Activated naive CD4-positive, alpha-beta T cell treated with anti-CD3 and anti-CD28 coated beads, Interleukin-2, amount 50 U/mL, for 24 hours (primary cell): ENCODE data around the gene SLFNL1.
A peak's percentile ranks its signal among the peaks of the same experiment; 100 is the strongest.

Experiments
- H3K27ac Mint-ChIP-seq: one replicate; pipeline ENCODE4 v1.8.0; 2021; ENCODE audit warnings: mild to moderate bottlenecking, mixed read lengths
- H3K27me3 Mint-ChIP-seq: one replicate; pipeline ENCODE4 v1.8.0; 2021; ENCODE audit warnings: mixed read lengths
- H3K36me3 Mint-ChIP-seq: one replicate; pipeline ENCODE4 v1.8.0; 2021; ENCODE audit warnings: mixed read lengths
- H3K4me1 Mint-ChIP-seq: one replicate; pipeline ENCODE4 v1.8.0; 2021; ENCODE audit warnings: mixed read lengths
- H3K4me3 Mint-ChIP-seq: one replicate; pipeline ENCODE4 v1.8.0; 2021; ENCODE audit warnings: mild to moderate bottlenecking, mixed read lengths
- H3K9me3 Mint-ChIP-seq: one replicate; pipeline ENCODE4 v1.8.0; 2021; ENCODE audit warnings: mixed read lengths

Gene SLFNL1

DNA sequence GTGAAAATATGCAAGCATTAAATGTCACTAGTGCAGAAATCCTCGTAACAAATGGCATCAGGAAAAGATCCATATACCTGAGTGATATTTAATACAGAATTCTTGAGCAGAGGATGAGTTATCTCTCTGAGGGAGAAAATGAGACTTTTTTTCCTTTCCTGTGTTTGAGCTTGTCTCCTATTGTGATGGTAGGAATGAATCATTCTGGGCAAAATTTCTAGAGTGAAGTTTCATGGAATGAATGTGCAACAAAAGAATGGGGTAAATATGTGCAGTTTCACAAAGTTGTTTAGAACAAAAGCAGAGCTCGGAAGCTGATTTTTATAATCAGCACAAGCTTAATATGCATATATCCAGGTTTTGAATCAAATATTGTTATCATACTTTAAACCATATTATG lies 37.5 kb downstream of the SLFNL1 start:
- Mint-ChIP-seq H3K27ac (peak overlapping the region; percentile 94), H3K27me3 (no peaks in the 10 kb centered on the region), H3K4me1 (peaks cover 56% of the 10 kb centered on the region), H3K4me3 (peak overlapping the region; percentile 84), H3K36me3 (peaks cover 55% of the 10 kb centered on the region), H3K9me3 (no peaks in the 10 kb centered on the region)

DNA sequence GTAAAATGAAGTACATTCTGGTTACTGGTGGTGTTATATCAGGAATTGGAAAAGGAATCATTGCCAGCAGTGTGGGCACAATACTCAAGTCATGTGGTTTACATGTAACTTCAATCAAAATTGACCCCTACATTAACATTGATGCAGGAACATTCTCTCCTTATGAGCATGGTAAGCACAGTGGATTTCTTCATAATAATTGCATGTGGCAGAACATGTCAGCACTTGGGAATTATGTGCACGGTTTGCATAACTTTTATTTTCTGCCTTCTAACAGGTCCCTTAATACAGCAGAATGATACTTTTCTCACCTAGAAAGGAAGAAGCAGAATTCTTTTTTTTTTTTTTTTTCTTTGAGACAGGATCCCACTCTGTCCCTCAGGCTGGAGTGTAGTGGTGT lies 38.2 kb downstream of the SLFNL1 start:
- Mint-ChIP-seq H3K9me3 (no peaks in the 10 kb centered on the region), H3K4me1 (peaks cover 60% of the 10 kb centered on the region), H3K27me3 (no peaks in the 10 kb centered on the region), H3K27ac (peak overlapping the region; percentile 94), H3K4me3 (peak overlapping the region; percentile 70), H3K36me3 (peaks cover 49% of the 10 kb centered on the region)

DNA sequence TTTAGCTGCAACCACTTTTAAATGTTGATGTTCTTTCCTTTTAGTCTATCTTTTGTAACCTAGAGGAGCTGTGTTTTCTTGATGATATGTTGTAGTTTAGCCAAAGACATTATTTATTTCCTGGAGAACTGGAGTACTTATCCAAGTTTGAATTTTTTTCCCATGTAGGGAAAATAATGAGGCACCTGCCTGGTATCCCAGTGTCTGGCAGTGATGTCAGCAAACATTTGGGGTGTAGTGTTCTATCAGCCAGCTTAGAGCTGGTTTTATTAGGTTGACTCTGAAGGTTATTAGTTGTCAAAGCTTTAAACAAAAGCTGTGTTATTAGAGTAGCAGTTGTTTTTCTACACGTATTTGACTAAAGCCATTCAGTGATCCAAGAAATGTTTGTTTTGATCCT lies 38.8 kb downstream of the SLFNL1 start:
- H3K9me3 Mint-ChIP-seq, result no peaks in the 10 kb centered on the region
- peaks cover 60% of the 10 kb centered on the region for H3K4me1 Mint-ChIP-seq
- peaks cover 47% of the 10 kb centered on the region for H3K36me3 Mint-ChIP-seq
- peak overlapping the region; percentile 96 for H3K4me3 Mint-ChIP-seq
- no peak overlapping the region for H3K27ac Mint-ChIP-seq
- no peaks in the 10 kb centered on the region for H3K27me3 Mint-ChIP-seq

DNA sequence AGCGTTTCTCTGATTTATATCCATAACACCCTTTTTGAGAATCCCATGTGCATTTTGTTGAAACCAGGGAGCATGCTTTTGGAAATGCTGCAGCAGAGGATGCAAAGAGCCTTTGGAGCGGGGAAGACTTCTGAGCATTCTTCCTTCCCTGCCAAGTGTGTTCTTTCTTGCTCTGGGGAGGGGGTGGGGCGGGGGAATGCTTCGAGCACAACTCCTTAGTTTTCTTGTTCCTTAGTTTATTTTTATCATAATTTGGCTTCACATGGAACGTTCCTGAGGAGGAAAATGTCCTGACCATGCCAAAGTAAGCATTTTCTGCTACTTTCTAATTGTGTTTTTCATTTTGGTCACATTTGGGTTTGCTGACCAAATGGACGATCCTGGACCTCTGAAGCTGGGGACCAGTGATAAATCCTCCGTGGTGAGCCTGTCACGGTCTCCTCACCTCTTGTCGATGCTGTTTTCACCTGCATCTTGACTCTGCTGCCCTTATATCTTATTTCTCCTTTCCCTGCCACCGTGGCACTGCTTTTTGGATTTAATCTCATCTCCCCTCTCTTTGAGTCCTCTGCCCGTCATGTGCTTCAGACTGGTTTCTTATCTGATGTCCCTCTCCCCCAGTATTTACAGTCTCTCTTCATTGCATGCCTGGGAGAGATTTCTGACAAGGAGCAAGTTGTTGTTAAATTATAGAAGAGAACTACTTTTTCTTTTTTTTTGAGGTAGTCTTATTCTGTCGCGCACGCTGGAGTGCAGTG lies 39.7 kb downstream of the SLFNL1 start:
- H3K27ac Mint-ChIP-seq, result peak overlapping the region; percentile 88
- H3K4me1 Mint-ChIP-seq, result peaks cover 60% of the 10 kb centered on the region
- no peaks in the 10 kb centered on the region for H3K9me3 Mint-ChIP-seq
- no peaks in the 10 kb centered on the region for H3K27me3 Mint-ChIP-seq
- H3K36me3 Mint-ChIP-seq, result peaks cover 41% of the 10 kb centered on the region
- peak overlapping the region; percentile 96 for H3K4me3 Mint-ChIP-seq

DNA sequence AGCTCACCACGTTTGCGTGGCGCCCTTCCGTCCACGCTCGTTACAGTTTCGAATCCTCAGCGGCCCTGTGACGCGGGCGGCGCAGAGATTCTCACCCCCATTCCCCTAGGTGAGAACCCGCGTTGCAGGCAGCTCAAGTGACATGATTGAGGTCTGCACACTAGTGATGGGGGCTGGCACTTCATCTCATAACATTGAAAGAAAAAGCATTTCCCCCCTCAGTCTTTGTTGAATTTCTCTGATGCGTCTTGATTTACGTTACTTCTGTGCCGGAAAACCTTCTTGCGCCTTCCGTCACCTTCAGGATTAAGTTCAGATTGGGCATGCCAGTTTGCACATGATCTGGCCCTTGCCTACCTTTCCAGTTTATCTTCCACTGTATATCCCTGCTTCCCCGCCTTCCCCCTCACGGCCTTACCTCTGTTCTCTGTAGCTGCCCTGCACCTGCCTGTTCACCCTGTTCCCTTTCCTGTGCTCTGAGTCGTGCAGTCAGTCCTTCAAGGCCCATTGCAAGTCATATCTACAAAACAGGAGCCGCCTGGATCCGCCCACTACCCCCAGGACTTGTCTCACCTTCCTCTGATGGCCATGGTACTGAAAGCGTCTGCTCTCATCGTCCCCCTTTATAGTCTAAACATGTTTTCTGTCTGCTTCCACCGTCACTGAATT lies 40.9 kb downstream of the SLFNL1 start:
- Mint-ChIP-seq H3K4me1 (peaks cover 53% of the 10 kb centered on the region), H3K27me3 (no peaks in the 10 kb centered on the region), H3K36me3 (peaks cover 34% of the 10 kb centered on the region), H3K9me3 (no peaks in the 10 kb centered on the region), H3K4me3 (peak overlapping the region; percentile 96), H3K27ac (peak overlapping the region; percentile 99)

DNA sequence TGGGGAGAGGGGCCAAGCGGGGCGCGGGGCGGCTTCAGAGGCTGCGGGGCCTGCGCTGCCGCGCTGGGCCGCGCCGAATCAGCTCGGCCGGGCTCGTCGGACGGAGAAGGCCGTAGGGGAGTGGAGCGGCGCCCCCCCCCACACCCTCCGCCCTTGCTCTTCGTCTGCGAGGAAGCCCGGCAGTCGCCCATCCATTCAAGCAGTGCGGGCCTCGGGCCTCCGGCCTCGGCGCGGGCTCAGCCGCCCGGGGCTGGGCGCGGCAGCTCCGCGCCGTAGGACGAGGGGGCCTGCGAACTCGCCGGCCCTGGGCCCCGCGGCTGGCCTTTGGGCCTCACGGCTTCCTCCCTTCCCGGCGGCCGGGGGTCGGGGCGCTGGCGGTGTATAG lies 41.5 kb downstream of the SLFNL1 start:
- Mint-ChIP-seq H3K4me1 (peaks cover 47% of the 10 kb centered on the region), H3K27ac (peak overlapping the region; percentile 99), H3K9me3 (no peaks in the 10 kb centered on the region)

DNA sequence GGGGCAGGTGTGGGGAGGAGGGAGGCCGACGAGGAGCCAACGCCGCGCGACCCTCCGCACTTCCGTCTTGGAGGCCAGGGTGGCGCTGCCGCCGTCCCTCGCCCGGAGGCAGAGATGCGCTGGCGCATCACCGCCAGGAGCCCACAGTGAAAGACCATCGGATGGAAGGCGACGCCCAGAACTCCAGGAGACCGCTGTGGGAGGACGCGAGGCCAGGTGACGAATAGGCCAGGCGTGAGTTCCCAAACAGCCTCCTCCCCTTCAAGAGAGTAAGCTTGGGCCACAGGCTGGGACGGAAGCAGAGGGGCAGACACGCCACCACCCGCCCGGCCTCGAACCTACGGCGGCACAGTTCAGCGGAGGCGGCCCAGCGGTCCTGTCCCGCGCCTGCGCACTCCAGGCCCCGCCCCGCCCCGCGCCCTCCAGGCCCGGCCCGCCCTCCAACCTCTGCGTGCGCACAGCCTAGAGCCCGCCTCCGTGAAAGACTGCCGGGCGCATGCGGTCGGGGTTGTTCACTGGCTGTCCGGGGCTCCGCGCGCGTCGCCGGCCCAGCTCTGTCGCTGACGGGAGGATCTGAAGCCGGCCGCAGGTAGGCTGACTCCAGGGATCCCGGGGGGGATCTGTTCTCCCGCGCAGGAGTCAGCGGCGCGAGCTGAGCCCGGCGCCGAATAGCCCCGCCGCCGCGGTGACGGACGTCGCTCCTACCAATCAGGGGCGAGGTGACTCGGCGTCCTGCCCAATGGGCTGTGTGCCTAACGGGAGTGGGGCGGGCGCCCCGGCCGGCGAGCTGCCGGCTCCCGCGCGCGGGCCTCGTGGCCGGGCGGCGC lies 42.1 kb downstream of the SLFNL1 start, which contains the start of gene CTPS1:
Gene CTPS1 (plus strand): TSS at position 456 of the 827 bp plus-strand sequence. CDS start 3,595 bp downstream, outside the sequence.
- no peaks in the 10 kb centered on the region for H3K9me3 Mint-ChIP-seq
- H3K27me3 Mint-ChIP-seq, result no peaks in the 10 kb centered on the region
- peaks cover 42% of the 10 kb centered on the region for H3K4me1 Mint-ChIP-seq
- peak within 1 kb of the TSS; percentile 96 for H3K4me3 Mint-ChIP-seq
- peak within 1 kb of the TSS; percentile 99 for H3K27ac Mint-ChIP-seq
- peaks cover 28% of the 10 kb centered on the region for H3K36me3 Mint-ChIP-seq

More for the DNA sequence above, 41.5 kb downstream of the SLFNL1 start:
- peak overlapping the region; percentile 96 for H3K4me3 Mint-ChIP-seq
- H3K36me3 Mint-ChIP-seq, result peaks cover 31% of the 10 kb centered on the region
- H3K27me3 Mint-ChIP-seq, result no peaks in the 10 kb centered on the region

DNA sequence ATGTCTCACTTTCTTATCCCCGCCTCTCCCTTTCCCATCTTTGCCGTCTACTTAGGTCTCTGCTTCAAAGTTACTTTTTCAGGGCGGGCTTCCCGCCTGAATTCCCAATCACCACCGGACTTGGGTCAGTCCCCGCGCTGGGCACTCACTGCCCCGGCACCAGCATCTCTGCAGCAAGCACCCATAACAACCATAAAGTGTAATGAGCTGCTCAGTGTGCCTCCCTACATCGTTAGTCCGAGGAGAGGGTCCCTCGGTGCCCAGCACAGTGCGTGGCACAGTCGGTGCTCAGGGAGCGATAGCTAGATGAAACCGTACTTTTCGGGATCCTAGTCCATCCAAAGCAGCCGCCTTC lies 42.7 kb downstream of the SLFNL1 start:
- Mint-ChIP-seq H3K36me3 (peaks cover 23% of the 10 kb centered on the region), H3K27ac (no peak overlapping the region), H3K4me1 (peaks cover 37% of the 10 kb centered on the region), H3K4me3 (peak overlapping the region; percentile 79), H3K9me3 (no peaks in the 10 kb centered on the region), H3K27me3 (no peaks in the 10 kb centered on the region)

DNA sequence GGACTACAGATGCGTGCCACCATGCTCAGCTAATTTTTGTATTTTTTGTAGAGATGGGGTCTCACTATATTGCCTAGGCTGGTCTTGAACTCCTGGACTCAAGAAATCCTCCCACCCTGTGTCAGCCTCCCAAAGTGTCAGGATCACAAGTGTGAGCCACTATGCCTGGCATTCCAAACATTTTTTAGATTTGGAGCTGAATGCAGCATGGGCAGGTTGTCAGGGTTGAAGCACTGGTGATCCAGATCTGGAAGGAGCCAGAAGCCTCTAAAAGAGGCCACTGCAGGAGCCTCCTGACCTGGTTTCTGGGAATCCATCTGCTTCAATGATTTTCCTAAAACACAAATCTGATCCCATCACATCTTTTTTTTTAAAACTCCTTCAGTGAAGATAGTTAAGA lies 43.8 kb downstream of the SLFNL1 start:
- peaks cover 25% of the 10 kb centered on the region for H3K4me1 Mint-ChIP-seq
- H3K36me3 Mint-ChIP-seq, result peaks cover 18% of the 10 kb centered on the region
- H3K4me3 Mint-ChIP-seq, result no peak overlapping the region
- no peaks in the 10 kb centered on the region for H3K27me3 Mint-ChIP-seq
- no peaks in the 10 kb centered on the region for H3K9me3 Mint-ChIP-seq
- H3K27ac Mint-ChIP-seq, result no peak overlapping the region

DNA sequence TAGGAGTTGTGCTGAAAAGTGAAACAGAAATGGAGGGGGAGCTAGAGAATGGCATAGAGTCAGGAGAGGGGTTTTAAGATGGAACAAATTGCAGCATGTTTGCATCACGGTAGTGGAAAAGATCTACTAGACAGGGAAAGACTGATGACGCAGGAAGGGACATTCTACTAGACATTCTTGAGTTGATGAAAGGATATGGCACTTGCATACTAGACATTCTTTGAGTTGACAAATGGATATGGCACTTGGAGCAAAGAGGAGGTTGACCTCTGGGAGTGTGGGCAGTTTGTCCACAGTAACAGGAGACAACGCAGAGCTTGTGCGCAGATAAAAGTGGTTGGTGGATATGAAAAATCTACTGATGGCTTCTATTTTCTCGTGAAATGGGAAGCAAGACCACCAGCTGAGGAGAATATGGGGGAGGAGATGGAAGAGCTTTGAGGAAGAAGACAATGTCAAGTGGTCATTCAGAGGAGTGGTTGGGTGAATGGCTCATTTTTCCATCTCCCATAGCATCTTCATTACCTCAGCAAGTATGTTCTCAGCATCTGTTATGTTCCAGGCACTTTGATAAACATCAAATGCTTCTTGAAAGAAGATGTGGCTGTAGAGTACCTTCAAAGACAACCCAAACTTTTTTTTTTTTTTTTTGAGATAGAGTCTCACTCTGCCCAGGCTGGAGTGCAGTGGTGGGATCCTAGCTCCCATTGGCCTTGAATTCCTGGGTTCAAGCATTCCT lies 44.4 kb downstream of the SLFNL1 start:
- H3K36me3 Mint-ChIP-seq, result peaks cover 14% of the 10 kb centered on the region
- no peaks in the 10 kb centered on the region for H3K9me3 Mint-ChIP-seq
- H3K4me1 Mint-ChIP-seq, result peaks cover 19% of the 10 kb centered on the region
- H3K4me3 Mint-ChIP-seq, result no peak overlapping the region
- H3K27ac Mint-ChIP-seq, result no peak overlapping the region
- H3K27me3 Mint-ChIP-seq, result no peaks in the 10 kb centered on the region

DNA sequence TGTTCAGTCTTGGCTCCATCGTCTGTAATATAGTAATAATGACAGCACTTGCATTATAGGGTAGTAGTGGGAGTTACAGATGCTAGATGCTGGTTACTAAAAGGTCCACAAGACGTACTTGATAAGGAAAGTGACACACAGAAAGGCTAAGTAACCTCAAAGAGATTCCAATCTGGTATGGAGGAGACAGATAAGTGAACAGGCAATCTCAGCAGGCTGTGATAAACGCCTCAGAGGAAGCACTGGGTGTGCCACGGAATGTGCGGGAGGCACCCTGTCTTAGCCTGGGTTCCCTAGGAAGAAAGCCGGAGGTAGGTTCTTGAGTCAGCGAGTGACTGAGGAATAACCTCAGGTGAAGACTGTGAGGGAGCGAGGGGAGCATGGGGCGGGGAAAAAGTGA lies 46.6 kb downstream of the SLFNL1 start:
- Mint-ChIP-seq H3K9me3 (no peaks in the 10 kb centered on the region), H3K27me3 (no peaks in the 10 kb centered on the region), H3K36me3 (no peaks in the 10 kb centered on the region), H3K27ac (no peak overlapping the region), H3K4me3 (no peak overlapping the region), H3K4me1 (peaks cover 4% of the 10 kb centered on the region)

DNA sequence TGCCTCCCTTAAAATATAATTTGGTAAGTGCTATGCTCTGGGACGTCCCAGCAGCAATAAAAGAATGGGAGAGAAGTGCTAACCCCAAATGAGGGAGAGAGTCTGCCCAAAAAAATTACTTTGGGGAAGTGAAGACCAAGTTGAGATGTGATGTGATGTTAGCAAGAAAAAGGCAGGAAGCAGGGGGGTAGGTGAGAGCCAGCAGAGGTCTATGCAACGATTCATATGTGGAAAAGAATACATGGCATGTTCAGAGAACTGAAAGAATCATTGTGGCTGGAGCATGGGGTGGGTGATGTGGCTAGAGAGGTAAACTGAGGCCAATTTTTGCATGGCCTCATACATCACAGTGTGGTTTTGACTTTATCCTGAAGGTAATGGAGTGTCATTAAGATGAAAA lies 47.6 kb downstream of the SLFNL1 start:
- Mint-ChIP-seq H3K4me1 (peaks cover 3% of the 10 kb centered on the region), H3K4me3 (no peak overlapping the region), H3K9me3 (no peaks in the 10 kb centered on the region), H3K27me3 (no peaks in the 10 kb centered on the region), H3K36me3 (no peaks in the 10 kb centered on the region), H3K27ac (no peak overlapping the region)

DNA sequence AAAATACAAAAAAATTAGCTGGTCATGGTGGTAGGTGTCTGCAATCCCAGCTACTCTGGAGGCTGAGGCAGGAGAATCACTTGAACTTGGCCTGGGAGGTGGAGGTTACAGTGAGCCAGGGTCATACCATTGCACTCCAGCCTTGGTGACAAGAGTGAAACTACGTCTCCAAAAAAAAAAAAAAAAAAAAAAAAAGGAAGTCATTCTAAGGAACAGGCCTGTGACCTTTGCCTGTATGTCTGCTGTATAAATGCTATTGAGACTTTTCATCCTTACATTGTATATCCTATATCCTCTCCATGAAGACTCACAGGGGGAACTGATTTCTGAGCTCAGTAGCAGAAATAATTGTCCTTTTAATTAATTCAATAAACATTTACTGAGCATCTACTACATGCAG lies 49.6 kb downstream of the SLFNL1 start:
- H3K4me3 Mint-ChIP-seq, result no peak overlapping the region
- H3K9me3 Mint-ChIP-seq, result no peaks in the 10 kb centered on the region
- no peaks in the 10 kb centered on the region for H3K27me3 Mint-ChIP-seq
- no peaks in the 10 kb centered on the region for H3K36me3 Mint-ChIP-seq
- no peak overlapping the region for H3K27ac Mint-ChIP-seq
- H3K4me1 Mint-ChIP-seq, result no peaks in the 10 kb centered on the region

DNA sequence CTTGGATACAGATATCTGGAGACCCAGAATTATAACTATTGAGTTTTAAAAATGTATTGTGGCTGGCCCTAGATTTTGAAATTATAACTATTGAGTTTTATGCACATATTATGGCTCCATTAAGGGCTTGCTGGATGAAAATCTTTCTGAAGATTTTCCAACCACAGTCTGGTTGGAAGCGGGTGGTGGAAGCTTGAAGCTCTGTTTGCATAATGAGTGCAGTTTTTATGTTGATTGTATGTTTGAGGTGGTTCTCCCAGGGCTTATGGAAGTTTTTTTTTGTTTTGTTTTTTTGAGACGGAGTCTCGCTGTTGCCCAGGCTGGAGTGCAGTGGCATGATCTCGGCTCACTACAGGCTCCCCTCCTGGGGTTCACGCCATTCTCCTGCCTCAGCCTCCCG lies 52.1 kb downstream of the SLFNL1 start:
- Mint-ChIP-seq H3K4me1 (no peaks in the 10 kb centered on the region), H3K4me3 (no peak overlapping the region), H3K36me3 (no peaks in the 10 kb centered on the region), H3K27ac (no peak overlapping the region), H3K27me3 (no peaks in the 10 kb centered on the region), H3K9me3 (no peaks in the 10 kb centered on the region)

DNA sequence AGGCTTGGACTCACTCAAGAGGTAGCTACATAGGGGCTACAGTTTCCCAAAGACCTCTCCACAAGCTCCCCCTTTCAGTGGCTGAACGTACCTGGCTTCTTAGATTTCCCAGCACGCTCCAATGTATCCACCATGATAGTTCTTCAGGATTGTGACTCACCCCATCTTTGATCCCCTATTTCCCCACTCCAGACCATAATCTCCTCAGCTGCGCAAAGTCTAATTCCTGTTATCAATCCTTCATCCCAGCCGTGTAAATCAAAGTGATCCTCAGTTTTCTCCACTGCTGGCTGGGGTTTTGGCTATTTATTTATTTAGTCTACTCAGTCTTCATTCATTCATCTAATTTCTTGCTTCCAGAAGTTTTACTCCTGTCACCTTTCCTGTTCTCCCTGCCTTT lies 55.1 kb downstream of the SLFNL1 start:
- Mint-ChIP-seq H3K4me3 (no peak overlapping the region), H3K4me1 (no peaks in the 10 kb centered on the region), H3K36me3 (no peaks in the 10 kb centered on the region), H3K27me3 (no peaks in the 10 kb centered on the region), H3K9me3 (no peaks in the 10 kb centered on the region), H3K27ac (no peak overlapping the region)
